Fibroblast of mammary gland (primary cell): Measurements from ENCODE around the gene IRX6.

Experiments
- DNase-seq: peaks from one replicate; pipeline ENCODE4 v3.0.0-alpha.2; 2010; ENCODE audit warnings: low read depth
- H3K4me3 ChIP-seq: 2 replicates; pipeline ENCODE4 v1.5.1; 2011; ENCODE audit warnings: low read depth, mild to moderate bottlenecking, low read length, moderate library complexity; ENCODE audit not compliant: control insufficient read depth
- TF ChIP-seq, protein P1 (sequence below): conservative IDR thresholded peaks from 2 replicates; pipeline ENCODE4 v1.5.1; 2011; ENCODE audit warnings: low read depth, low read length, inconsistent platforms; ENCODE audit not compliant: control insufficient read depth, insufficient read depth

The IRX6 gene

DNA sequence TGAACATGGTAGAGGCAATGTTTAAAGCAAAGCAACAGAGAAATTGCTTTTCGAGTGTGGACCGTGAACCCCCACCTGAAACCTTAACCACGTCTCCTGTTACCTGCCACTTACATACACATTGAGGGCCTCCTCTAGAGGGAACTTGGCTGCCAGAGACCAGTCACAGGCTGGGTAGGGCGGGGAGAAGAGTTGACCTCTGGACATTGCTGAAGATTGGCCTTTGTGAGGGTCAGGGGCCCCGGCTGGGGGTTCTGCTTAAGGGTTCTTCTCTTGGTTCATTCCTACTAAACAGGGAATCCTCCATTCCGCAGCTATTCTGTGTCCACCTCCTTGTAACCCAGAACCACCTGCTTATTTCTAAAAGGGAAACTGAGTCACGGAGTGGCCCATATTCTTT is 53.8 kb downstream of the IRX6 start:
- no peak for DNase-seq
- H3K4me3 ChIP-seq = no peak overlapping the region
- TF ChIP-seq, protein P1, sequence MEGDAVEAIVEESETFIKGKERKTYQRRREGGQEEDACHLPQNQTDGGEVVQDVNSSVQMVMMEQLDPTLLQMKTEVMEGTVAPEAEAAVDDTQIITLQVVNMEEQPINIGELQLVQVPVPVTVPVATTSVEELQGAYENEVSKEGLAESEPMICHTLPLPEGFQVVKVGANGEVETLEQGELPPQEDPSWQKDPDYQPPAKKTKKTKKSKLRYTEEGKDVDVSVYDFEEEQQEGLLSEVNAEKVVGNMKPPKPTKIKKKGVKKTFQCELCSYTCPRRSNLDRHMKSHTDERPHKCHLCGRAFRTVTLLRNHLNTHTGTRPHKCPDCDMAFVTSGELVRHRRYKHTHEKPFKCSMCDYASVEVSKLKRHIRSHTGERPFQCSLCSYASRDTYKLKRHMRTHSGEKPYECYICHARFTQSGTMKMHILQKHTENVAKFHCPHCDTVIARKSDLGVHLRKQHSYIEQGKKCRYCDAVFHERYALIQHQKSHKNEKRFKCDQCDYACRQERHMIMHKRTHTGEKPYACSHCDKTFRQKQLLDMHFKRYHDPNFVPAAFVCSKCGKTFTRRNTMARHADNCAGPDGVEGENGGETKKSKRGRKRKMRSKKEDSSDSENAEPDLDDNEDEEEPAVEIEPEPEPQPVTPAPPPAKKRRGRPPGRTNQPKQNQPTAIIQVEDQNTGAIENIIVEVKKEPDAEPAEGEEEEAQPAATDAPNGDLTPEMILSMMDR = no peak

DNA sequence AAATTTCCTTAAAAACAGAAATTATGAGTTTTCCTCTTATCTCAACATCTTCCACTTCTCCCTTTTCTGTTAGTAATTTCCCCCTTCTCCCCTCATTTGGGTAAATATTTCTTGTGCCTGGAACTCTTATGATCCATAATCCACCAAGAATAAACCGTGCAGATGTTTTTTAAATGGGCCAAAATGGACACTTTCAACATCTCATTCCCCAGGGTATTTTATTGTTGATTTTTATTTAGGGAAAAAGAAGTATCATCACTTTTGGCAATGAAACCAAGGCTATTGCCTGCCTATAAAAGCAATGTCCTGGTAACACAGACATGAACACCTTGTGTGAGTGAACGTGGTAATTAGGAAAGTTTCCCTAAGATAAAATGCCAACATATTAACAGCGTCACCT is 54.6 kb downstream of the IRX6 start:
- DNase-seq = no peak
- H3K4me3 ChIP-seq = no peak overlapping the region
- TF ChIP-seq, protein P1 = no peak

DNA sequence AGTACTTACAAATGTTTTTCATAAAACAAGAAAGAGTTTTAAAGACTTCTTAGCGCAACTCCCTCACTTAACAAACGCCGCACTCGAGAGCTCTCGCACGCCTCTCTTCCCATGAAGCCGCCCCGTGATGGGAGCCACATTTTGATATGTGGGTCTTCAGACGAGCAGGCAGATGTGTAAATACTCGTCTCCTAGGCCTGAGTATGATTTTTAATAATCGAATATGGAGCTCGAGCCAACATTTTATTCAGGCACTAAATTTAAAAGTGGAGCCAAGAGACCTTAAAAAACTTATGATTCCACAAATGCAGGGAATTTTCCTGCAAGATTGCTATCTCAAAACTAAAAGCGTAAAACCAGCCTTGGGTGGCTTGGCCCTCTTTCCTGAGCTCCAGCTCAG is 55.4 kb downstream of the IRX6 start:
- no peak for DNase-seq
- no peak overlapping the region for H3K4me3 ChIP-seq
- TF ChIP-seq, protein P1 = no peak

DNA sequence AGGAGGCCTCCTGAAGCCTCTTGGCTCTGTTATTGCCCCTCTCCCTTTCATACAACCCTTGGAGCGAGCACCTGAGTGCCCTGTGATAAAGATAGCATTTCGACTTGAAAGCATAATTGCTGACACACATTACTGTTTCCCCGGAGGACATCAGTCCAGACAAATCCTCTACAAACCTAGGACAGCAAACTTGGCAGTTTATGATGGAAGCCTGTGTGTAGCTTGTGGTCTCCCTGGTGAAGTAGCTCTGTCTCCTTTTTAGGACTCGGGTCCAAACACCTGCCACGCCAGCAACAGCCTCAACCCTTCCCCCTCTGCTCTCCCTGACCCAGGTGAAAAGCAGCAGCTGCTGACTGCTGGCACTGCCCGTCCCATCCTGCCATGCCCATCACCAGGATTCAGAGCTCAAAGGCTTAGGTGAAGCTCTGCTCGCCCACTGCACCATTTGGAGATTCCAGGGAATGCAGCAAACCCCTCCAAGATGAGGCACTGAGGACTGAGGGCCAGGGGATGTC is 55.9 kb downstream of the IRX6 start:
- TF ChIP-seq, protein P1 = no peak
- no peak for DNase-seq
- no peak overlapping the region for H3K4me3 ChIP-seq
